Suprapubic skin (tissue), 3 donors: ENCODE measurements around the gene PCBP3.

Experiments
- POLR2AphosphoS5 ChIP-seq, 3 donors: sonication (generic); formaldehyde crosslinking; IDR thresholded peaks; one replicate each; pipeline ENCODE4 v1.6.1; 2017; ENCODE audit warnings: antibody characterized with exemption in 3 of 3
- TF ChIP-seq, protein P1 (sequence below), 2 donors: fragments of 200-600 bp in 1 of 2; fragments of 450-650 bp in 1 of 2; sonication (generic) in 1 of 2; IDR thresholded peaks; one replicate each; pipeline ENCODE4 v1.5.1; 2016 to 2019; ENCODE audit warnings: antibody characterized with exemption in 2 of 2, mild to moderate bottlenecking in 1 of 2, moderate library complexity in 1 of 2

DNA sequence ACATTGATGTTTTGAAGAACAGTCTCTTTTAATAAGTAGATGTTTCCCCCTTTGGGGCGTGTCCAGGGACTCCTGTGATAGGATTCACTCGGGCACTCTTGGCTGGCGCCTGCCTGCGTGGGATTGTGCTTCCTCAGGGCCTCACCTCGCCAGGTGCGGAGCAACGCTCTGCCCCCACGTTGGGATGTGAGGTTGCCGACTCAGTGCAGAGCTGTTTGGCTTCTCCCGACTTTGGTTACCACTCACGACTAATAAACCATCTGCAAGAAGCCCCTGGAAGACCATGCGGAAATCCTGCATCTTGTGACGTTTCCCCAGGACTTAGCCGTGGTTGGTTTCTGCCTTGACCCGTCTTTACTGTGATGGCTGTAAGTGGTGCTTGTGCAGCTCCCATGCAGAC, 106.4 kb downstream of the PCBP3 start:
- TF ChIP-seq, protein P1, sequence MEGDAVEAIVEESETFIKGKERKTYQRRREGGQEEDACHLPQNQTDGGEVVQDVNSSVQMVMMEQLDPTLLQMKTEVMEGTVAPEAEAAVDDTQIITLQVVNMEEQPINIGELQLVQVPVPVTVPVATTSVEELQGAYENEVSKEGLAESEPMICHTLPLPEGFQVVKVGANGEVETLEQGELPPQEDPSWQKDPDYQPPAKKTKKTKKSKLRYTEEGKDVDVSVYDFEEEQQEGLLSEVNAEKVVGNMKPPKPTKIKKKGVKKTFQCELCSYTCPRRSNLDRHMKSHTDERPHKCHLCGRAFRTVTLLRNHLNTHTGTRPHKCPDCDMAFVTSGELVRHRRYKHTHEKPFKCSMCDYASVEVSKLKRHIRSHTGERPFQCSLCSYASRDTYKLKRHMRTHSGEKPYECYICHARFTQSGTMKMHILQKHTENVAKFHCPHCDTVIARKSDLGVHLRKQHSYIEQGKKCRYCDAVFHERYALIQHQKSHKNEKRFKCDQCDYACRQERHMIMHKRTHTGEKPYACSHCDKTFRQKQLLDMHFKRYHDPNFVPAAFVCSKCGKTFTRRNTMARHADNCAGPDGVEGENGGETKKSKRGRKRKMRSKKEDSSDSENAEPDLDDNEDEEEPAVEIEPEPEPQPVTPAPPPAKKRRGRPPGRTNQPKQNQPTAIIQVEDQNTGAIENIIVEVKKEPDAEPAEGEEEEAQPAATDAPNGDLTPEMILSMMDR (IDR thresholded peaks at IDR 0.05): no peak
- TF ChIP-seq POLR2AphosphoS5 (IDR thresholded peaks at IDR 0.05): no peak
